ENCODE results near the gene NPL.

Gene NPL

DNA sequence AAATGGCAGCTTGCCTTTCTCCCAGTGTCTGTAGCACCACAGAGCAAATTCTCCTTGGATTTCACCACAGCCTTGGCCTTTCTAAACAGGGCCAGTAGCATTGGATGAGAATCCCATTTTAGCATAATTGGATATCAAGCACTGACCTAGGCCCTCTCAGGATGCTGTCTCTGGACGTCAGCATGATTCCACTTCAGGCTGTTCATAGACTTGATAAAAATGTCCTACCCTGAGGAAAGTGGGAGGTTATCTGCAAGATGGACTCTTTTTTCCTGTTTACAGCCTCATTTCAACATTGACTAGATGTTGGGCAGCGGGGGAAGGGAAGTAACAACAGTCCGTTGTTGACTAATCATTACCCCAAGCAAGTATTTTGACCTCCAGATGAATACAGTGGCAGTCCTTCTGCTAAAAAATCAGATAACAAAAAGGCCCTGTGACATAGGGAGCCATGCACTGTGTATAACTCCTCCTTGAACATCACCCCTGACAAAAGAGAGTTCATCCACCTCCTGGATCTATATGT, 5.2 kb downstream of the NPL start:
- TF ChIP-seq, protein P1, sequence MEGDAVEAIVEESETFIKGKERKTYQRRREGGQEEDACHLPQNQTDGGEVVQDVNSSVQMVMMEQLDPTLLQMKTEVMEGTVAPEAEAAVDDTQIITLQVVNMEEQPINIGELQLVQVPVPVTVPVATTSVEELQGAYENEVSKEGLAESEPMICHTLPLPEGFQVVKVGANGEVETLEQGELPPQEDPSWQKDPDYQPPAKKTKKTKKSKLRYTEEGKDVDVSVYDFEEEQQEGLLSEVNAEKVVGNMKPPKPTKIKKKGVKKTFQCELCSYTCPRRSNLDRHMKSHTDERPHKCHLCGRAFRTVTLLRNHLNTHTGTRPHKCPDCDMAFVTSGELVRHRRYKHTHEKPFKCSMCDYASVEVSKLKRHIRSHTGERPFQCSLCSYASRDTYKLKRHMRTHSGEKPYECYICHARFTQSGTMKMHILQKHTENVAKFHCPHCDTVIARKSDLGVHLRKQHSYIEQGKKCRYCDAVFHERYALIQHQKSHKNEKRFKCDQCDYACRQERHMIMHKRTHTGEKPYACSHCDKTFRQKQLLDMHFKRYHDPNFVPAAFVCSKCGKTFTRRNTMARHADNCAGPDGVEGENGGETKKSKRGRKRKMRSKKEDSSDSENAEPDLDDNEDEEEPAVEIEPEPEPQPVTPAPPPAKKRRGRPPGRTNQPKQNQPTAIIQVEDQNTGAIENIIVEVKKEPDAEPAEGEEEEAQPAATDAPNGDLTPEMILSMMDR (IDR thresholded peaks at IDR 0.05; ENCODE audit: borderline replicate concordance, control extremely low read depth, extremely low read depth, insufficient read depth, missing control alignments) = no peak
- in situ Hi-C loops (cut with MboI; ENCODE audit: low sequenced_read_pairs, unreplicated experiment) = no loop called here
- no peak for DNase-seq (ENCODE audit: low spot score)

DNA sequence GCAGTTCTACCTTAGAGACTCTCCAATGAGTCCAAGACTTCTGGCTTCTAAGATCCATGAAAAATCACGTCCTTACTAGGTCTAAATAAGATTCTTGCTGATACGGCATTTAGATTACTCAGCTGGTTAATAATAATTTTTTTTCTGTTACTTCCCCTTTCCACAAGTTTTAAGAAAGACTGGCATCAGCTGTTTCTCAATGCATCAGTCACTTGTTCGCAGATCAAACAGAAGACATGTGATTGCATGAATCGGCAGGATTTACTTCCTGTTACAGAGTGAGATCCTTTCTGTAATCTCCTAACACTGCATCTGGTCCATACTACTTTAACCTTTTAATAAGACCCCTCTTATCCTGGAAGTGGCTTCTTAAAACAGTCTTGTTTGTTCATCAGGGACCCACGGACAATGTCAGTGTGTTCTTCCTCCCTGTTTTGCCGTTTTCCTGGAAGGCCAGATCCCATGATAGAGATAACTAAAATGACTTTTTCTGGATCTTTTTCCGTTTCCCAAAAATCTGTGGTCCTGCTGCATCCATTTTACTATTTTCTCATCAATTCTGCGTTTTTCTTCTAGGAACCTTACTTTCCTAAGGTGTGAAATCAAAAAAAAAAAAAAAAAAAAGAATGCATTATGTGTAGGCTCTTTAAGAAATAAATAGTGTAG, 6.1 kb downstream of the NPL start:
- in situ Hi-C loops (cut with MboI; ENCODE audit: low sequenced_read_pairs, unreplicated experiment) = no loop called here
- TF ChIP-seq, protein P1 (IDR thresholded peaks at IDR 0.05; ENCODE audit: borderline replicate concordance, control extremely low read depth, extremely low read depth, insufficient read depth, missing control alignments) = no peak
- DNase-seq (ENCODE audit: low spot score) = no peak

DNA sequence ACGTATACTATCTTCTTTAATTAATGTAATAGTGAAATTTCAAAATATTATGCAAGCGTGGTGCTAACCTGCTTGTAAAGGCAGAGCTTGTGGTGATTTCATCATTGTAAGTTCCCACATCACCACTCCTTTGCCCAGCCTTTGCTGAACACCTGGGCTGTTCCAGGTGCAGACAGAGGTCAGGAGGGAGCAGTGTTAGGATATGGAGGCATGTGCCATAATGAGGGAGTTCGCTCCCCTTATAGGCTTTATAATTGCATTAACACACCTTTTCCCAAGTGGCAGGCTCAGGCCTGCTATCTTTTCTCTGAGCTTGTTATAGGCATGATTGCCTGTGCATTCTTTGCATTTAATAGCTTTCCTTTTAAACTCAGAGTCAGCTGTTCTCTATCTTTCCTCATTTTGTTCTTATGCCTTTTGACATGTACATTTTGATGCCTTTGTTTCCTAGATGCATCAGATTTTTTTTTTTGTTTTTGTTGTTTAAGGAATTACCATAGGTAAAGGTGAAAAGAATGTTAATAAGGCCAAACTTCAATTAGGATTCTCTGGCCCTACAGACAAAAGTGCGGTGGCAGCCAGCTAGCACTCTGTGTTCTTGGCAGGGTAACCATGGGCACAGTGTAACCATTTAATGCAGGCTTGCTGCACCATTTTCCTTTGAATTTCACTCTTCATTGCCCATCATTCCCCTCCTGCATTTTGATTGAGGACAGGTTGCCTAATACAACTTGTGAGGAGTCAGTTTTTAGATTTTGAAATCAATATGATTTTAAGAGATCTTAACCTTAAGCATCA, 12.6 kb downstream of the NPL start:
- no peak for DNase-seq (ENCODE audit: low spot score)
- TF ChIP-seq, protein P1 (IDR thresholded peaks at IDR 0.05; ENCODE audit: borderline replicate concordance, control extremely low read depth, extremely low read depth, insufficient read depth, missing control alignments) = no peak
- in situ Hi-C loops (cut with MboI; ENCODE audit: low sequenced_read_pairs, unreplicated experiment) = no loop called here

DNA sequence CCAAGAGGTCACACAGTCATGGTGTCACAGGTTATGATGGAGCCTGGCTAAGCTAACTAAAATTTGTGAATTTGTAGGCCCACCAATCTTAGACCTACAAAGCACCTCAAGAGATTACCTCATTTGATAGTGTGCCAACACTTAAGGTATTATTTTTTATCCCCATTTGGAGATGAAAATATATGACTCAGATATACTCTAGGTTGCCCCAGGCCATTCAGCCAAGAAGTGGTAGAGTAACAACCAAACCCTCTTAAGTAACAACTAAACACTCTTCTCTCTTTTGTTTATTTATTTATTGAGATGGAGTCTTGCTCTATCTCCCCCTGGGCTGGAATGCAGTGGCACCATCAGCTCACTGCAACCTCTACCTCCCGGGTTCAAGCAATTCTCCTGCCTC, 14.3 kb downstream of the NPL start:
- in situ Hi-C loops (cut with MboI; ENCODE audit: low sequenced_read_pairs, unreplicated experiment) = no loop called here
- DNase-seq (ENCODE audit: low spot score) = no peak
- TF ChIP-seq, protein P1 (IDR thresholded peaks at IDR 0.05; ENCODE audit: borderline replicate concordance, control extremely low read depth, extremely low read depth, insufficient read depth, missing control alignments) = no peak

DNA sequence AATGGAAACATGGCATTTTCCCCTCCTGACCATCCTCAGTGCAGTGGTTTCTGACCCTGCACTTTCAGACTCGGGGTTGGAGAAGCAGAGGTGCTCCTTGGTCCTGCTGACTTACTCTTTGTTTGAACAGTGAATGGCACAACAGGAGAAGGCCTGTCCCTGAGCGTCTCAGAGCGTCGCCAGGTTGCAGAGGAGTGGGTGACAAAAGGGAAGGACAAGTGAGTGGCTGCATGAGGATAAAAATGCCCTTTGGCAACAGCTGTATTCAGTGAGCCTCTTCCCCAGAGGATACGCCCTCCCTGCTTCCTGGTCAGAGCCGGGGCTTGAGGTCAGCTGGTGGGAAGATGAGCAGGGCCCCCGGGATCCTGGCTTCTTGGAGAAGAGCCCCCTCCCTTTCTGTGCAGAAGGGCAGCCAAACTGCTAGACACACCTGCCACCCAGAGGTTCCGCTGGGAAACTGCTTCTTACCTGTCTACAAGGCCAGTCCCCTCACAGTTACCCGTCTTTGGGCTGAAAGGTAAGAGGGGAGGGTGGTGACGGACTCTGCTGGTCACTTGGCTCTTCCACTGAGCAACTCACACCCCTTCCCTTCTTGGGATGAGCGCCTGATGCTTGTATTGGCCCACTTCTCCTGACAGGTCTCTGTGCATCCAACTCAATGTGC, 16.6 kb downstream of the NPL start:
- in situ Hi-C loops (cut with MboI; ENCODE audit: low sequenced_read_pairs, unreplicated experiment) = no loop called here
- no peak for DNase-seq (ENCODE audit: low spot score)
- TF ChIP-seq, protein P1 (IDR thresholded peaks at IDR 0.05; ENCODE audit: borderline replicate concordance, control extremely low read depth, extremely low read depth, insufficient read depth, missing control alignments) = no peak

DNA sequence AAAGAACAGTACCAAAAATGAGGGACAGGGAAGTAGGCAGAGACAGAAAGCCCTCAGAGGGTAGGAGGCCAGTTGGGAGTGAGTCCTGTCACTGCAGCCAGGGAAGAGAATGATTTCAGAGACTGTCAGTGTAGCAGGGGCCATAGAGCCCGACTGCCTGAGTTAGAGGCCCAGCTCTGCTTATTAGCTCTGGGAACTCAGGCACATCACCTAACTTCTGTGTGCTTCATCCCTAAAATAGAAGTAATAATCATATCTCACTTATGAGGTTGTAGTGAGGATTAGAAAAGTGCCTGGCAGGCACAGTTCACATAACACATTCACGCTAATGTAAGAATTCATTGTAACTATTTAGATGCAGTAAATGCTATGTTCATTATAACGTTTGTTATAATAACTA, 18.3 kb downstream of the NPL start:
- TF ChIP-seq, protein P1 (IDR thresholded peaks at IDR 0.05; ENCODE audit: borderline replicate concordance, control extremely low read depth, extremely low read depth, insufficient read depth, missing control alignments) = no peak
- in situ Hi-C loops (cut with MboI; ENCODE audit: low sequenced_read_pairs, unreplicated experiment) = no loop called here

More for the DNA sequence above, 18.3 kb downstream of the NPL start:
- DNase-seq (ENCODE audit: low spot score) = no peak

All from GM13976 (cell line).